ENCODE results near the gene ARHGEF1.

The ARHGEF1 gene

GRCh38 chr19:41853768-41854167 lies 29.2 kb upstream of the ARHGEF1 start:
- no peak for DNase-seq (ENCODE audit: low read depth)
- no peak for TF ChIP-seq CTCF (conservative IDR thresholded peaks at IDR 0.05; ENCODE audit: low read depth, low read length)
- no peak overlapping the region for H3K4me3 ChIP-seq (ENCODE audit: low read length)

DNA sequence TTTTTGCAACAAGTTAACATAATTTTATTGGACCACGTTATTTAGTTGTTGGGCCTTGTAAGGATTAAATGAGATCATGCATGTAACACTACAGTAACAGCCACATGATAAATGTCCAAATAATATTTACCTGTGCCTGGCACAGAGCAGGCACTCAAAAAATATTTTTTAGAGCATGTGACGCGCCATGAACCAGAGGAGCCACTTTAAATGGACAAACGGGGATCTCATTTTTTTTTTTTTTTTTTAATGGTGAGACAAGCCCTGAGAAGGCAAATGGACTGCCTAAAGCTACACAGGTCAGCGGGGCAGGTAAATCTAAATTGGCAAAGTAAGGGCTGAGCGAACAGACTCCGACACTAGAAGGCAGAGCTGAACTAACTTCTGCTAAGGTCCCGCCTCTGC lies 23.8 kb upstream of the ARHGEF1 start:
- no peak for DNase-seq (ENCODE audit: low read depth)
- TF ChIP-seq CTCF (conservative IDR thresholded peaks at IDR 0.05; ENCODE audit: low read depth, low read length) = no peak
- H3K4me3 ChIP-seq (ENCODE audit: low read length) = peak overlapping the region; percentile 96

DNA sequence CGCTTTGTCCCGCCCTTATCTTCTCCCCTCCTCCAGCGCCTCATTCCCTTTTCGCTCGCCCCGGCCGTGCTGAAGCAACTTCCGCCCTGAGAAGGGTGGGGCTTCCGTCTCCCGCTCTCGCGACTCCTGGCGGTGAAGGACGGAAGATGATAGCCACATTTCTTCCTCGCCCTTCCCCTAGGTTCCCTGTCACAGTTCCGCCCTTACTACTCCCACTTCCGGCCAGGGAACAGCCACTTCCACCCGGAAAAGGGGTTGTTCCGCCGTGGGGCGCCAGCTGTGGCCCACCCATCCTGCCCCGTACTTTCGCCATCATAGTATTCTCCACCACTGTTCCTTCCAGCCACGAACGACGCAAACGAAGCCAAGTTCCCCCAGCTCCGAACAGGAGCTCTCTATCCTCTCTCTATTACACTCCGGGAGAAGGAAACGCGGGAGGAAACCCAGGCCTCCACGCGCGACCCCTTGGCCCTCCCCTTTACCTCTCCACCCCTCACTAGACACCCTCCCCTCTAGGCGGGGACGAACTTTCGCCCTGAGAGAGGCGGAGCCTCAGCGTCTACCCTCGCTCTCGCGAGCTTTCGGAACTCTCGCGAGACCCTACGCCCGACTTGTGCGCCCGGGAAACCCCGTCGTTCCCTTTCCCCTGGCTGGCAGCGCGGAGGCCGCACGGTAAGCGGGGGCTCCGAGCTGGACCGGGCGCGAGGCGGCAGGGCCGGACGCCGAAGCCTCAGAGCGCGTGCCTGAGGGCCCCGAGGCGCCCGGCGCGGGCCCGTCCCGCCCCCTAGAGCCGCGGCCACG lies 23.2 kb upstream of the ARHGEF1 start, which contains the start of gene RPS19:
TSS of gene RPS19 (plus strand) at position 638 of the 801 bp plus-strand sequence. CDS start 520 bp downstream, outside the sequence.
- TF ChIP-seq CTCF (conservative IDR thresholded peaks at IDR 0.05; ENCODE audit: low read depth, low read length) = peak; percentile 52
- DNase-seq (ENCODE audit: low read depth) = peak; percentile 91
- peak within 1 kb of the TSS; percentile 96 for H3K4me3 ChIP-seq (ENCODE audit: low read length)

DNA sequence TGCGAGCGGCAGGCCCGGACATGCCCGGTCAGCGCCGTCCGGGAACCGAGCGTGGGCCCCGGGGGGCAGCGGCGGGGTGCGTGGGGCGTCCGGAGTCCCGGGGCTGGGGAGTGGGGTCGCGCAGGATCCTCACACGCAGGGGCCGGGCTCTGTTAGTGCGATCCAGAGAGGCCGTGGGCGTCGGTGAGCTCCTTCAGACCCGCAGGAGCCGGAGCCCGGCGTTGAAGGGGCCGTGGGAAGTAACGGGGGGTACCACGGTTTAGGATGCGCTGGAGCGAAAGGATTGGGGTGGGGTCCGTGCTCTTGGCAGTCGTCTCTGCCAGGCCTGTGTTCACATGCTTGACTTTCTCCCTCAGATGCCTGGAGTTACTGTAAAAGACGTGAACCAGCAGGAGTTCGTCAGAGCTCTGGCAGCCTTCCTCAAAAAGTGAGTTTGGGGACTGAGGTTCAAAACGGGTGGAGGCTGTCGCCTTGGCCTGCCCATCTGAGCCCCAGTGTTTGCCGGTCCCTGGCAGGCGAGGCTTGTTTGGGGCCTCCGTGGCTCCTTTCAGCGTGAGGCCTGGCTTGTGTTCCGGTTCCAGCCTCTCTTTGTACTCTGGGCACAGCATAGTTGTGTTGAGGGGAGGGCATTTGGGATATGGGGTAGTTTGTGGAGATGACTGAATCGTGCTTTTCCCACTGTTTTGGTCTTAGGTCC lies 22.4 kb upstream of the ARHGEF1 start:
- H3K4me3 ChIP-seq (ENCODE audit: low read length) = peak overlapping the region; percentile 96
- DNase-seq (ENCODE audit: low read depth) = no peak
- no peak for TF ChIP-seq CTCF (conservative IDR thresholded peaks at IDR 0.05; ENCODE audit: low read depth, low read length)

DNA sequence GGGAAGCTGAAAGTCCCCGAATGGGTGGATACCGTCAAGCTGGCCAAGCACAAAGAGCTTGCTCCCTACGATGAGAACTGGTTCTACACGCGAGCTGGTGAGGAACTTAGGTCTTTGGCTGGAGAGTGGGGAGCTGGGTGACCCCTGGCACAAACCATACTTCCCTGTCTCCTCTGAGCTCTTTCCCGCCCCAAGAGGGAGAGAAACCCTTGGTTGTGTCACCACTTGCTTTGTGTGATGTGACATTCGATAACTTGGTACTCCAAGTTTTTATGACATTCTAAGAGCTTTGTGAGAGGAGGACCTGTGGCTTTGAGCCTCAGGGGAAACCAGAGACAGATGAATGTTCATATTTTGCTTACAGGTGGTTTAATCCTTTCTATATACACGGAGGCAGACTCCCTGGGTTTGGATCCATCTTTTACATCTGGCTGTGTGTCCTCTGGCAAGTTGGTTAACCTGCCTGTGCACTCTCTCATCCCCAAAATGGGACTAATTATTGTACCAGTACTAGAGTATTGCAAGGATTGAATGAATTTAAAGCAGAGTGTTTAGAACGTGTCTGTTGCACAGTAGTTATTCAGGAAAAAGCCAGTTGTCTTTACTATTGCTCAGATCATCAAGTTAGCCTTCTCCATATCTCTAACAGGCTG lies 21.7 kb upstream of the ARHGEF1 start:
- no peak for TF ChIP-seq CTCF (conservative IDR thresholded peaks at IDR 0.05; ENCODE audit: low read depth, low read length)
- peak overlapping the region; percentile 96 for H3K4me3 ChIP-seq (ENCODE audit: low read length)

DNA sequence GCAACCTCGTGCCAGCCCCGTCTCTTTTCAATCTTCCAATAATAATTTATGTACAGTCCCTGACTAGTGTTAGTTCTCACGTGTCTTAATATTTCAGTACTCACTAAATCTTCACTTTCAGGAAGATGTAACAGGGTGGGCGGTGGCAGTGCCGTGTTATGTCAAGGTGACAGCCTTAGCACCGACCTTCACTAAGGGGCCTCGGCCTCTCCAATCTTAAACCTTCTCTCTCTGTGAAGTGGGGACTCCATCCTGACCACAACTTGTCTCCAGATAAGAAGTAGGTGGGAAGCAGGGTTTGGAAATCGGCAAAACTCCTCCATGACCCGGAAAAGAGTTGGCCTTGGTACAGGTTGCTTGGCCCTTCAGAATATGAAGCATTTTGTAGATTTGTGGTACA lies 21.1 kb upstream of the ARHGEF1 start:
- DNase-seq (ENCODE audit: low read depth) = no peak
- no peak for TF ChIP-seq CTCF (conservative IDR thresholded peaks at IDR 0.05; ENCODE audit: low read depth, low read length)

More for the DNA sequence above, 21.7 kb upstream of the ARHGEF1 start:
- DNase-seq (ENCODE audit: low read depth) = no peak

More for the DNA sequence above, 21.1 kb upstream of the ARHGEF1 start:
- peak overlapping the region; percentile 96 for H3K4me3 ChIP-seq (ENCODE audit: low read length)
